Putamen (tissue), 1 donor: Measurements from ENCODE around the gene BICDL2.

Experiments used
- DNase-seq: peaks from one replicate; pipeline ENCODE4 v3.0.0-alpha.2; 2016; ENCODE audit warnings: low spot score

The BICDL2 gene

GRCh38 chr16:2983706-2984136 is 53.0 kb downstream of the BICDL2 start:
- DNase-seq = peak; percentile 58

GRCh38 chr16:2982402-2982801 is 54.3 kb downstream of the BICDL2 start:
- DNase-seq = no peak

DNA sequence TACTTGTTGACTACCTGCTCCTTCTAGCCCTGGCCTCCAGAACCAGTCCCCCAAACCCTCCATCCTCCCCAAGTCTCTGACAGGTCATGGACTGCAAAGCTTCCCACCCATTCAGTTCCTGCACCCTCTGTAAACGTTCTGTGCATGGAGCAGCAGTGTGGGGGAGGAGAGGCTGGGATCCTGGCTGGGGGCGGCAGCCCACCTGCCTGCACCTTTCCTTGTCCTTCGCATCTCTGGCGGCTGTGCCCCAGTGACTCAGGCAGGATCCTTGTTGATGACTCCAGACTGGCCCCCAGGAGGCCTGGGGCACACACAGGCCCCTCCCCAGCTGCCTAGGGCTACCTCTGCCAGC is 54.9 kb downstream of the BICDL2 start:
- no peak for DNase-seq

DNA sequence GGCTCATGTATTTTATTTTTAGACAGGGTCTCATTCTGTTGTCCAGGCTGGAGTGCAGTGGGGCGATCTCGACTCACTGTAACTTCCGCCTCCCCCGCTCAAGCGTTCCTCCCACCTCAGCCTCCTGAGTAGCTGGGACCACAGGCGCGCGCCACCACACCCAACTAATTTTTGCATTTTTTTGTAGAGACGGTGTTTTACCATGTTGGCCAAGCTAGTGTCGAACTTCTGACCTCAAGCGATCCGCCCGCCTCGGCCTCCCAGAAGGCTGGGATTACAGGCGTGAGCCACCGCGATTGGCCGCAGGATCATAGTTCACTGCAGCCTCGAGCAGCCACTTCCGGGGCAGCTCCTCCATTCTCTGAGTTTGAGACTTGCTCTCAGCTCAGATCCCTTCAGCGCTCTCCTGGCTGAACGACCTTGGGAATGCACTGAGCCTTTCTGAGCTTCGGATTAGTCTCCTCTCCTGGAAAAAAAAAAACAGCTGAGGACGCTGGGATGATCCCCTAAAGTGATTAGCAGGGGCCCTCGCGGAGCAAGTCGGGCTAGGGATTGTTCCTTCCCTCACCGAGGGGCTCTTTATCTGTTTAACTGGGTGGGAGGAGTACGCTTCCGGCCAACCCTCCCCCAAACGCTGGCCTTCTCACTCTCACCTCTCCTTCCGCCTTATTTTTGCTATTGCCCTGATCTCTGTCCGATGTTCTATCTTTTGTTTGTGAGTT is 55.4 kb downstream of the BICDL2 start:
- DNase-seq = no peak

- DNase-seq = peak; percentile 85
Measured at GRCh38 chr16:2980227-2981176, 56.2 kb downstream of the BICDL2 start, which contains the start of gene PKMYT1. Gene PKMYT1, minus strand, starts transcription at chr16:2980446. Its CDS starts 789 bp downstream, at chr16:2979657.

- DNase-seq = no peak
Measured at GRCh38 chr16:2979669-2980226, 57.0 kb downstream of the BICDL2 start.
